H9 (cell line): Measurements from ENCODE around the gene CNOT10. TPM values are rescaled to one million over a fixed set of nuclear protein-coding genes. Genes with fewer than 3 reads are reported as not detected.

Experiments
- DNase-seq: peaks from one replicate; pipeline ENCODE4 v3.0.0-alpha.2; 2017
- H2AFZ ChIP-seq: one replicate; pipeline ENCODE4 v1.6.1; 2013; ENCODE audit warnings: mild to moderate bottlenecking, low read length, control low read depth, moderate library complexity
- H2AK5ac ChIP-seq: 2 replicates; pipeline ENCODE4 v1.6.1; 2013; ENCODE audit warnings: low read length, control low read depth, mixed read lengths; ENCODE audit not compliant: insufficient read length
- H2BK120ac ChIP-seq: one replicate; pipeline ENCODE4 v1.6.1; 2013; ENCODE audit warnings: low read depth, mild to moderate bottlenecking, low read length, control low read depth, inconsistent platforms; ENCODE audit not compliant: poor library complexity, severe bottlenecking
- H2BK12ac ChIP-seq: 2 replicates; pipeline ENCODE4 v1.6.1; 2013; ENCODE audit warnings: low read length, control low read depth, mixed read lengths, low read depth; ENCODE audit not compliant: insufficient read length
- H2BK15ac ChIP-seq: 2 replicates; pipeline ENCODE4 v1.6.1; 2013; ENCODE audit warnings: low read depth, low read length, control low read depth
- H2BK20ac ChIP-seq: one replicate; pipeline ENCODE4 v1.6.1; 2013; ENCODE audit warnings: low read depth, mild to moderate bottlenecking, low read length, control low read depth, inconsistent platforms; ENCODE audit not compliant: poor library complexity, severe bottlenecking
- H2BK5ac ChIP-seq: 2 replicates; pipeline ENCODE4 v1.6.1; 2013; ENCODE audit warnings: low read length, control low read depth, mixed read lengths; ENCODE audit not compliant: insufficient read length
- H3K14ac ChIP-seq: 2 replicates; pipeline ENCODE4 v1.6.1; 2013; ENCODE audit warnings: low read length, control low read depth; ENCODE audit not compliant: insufficient read depth
- H3K18ac ChIP-seq: 2 replicates; pipeline ENCODE4 v1.6.1; 2013; ENCODE audit warnings: low read depth, mild to moderate bottlenecking, mixed read lengths, low read length, control low read depth; ENCODE audit not compliant: insufficient read length
- H3K23ac ChIP-seq: 2 replicates; pipeline ENCODE4 v1.6.1; 2013; ENCODE audit warnings: low read length, control low read depth, mixed read lengths, low read depth; ENCODE audit not compliant: insufficient read length
- H3K23me2 ChIP-seq: 2 replicates; pipeline ENCODE4 v1.6.1; 2013; ENCODE audit warnings: low read depth, mild to moderate bottlenecking, mixed read lengths, low read length, control low read depth; ENCODE audit not compliant: insufficient read length, poor library complexity, severe bottlenecking
- H3K27ac ChIP-seq: 2 replicates; pipeline ENCODE4 v1.5.1; 2013; ENCODE audit warnings: low read length, control low read depth, mixed read lengths, low read depth; ENCODE audit not compliant: insufficient read length
- H3K27me3 ChIP-seq: 2 replicates; pipeline ENCODE4 v1.6.1; 2013; ENCODE audit warnings: low read length, control low read depth, inconsistent platforms; ENCODE audit not compliant: insufficient read depth
- H3K4ac ChIP-seq: 2 replicates; pipeline ENCODE4 v1.6.1; 2013; ENCODE audit warnings: low read depth, mild to moderate bottlenecking, control low read depth, inconsistent platforms, low read length, moderate library complexity
- H3K4me1 ChIP-seq: 2 replicates; pipeline ENCODE4 v1.6.1; 2013; ENCODE audit warnings: low read length, control low read depth, inconsistent platforms; ENCODE audit not compliant: insufficient read depth
- H3K4me2 ChIP-seq: 2 replicates; pipeline ENCODE4 v1.6.1; 2013; ENCODE audit warnings: low read length, control low read depth, mixed read lengths; ENCODE audit not compliant: insufficient read length, insufficient read depth
- H3K56ac ChIP-seq: 2 replicates; pipeline ENCODE4 v1.6.1; 2013; ENCODE audit warnings: low read depth, mild to moderate bottlenecking, mixed read lengths, low read length, control low read depth; ENCODE audit not compliant: insufficient read length
- H3K79me1 ChIP-seq: 2 replicates; pipeline ENCODE4 v1.6.1; 2013; ENCODE audit warnings: low read depth, mild to moderate bottlenecking, moderate library complexity, low read length, control low read depth, inconsistent platforms; ENCODE audit not compliant: insufficient read depth, poor library complexity, severe bottlenecking
- H3K79me2 ChIP-seq: 2 replicates; pipeline ENCODE4 v1.6.1; 2013; ENCODE audit warnings: low read length, control low read depth, inconsistent platforms; ENCODE audit not compliant: insufficient read depth
- H3K9ac ChIP-seq: 2 replicates; pipeline ENCODE4 v1.6.1; 2013; ENCODE audit warnings: low read length, control low read depth, mixed read lengths; ENCODE audit not compliant: insufficient read length; ENCODE audit errors: extremely low read depth
- H3K9me3 ChIP-seq: one replicate; pipeline ENCODE4 v1.6.1; 2013; ENCODE audit warnings: low read depth, low read length, inconsistent platforms; ENCODE audit not compliant: control insufficient read depth
- H3T11ph ChIP-seq: one replicate; pipeline ENCODE4 v1.6.1; 2013; ENCODE audit warnings: mild to moderate bottlenecking, low read length, control low read depth, inconsistent platforms
- H4K20me1 ChIP-seq: one replicate; pipeline ENCODE4 v1.6.1; 2013; ENCODE audit not compliant: control insufficient read depth, insufficient read length, insufficient read depth
- H4K5ac ChIP-seq: 2 replicates; pipeline ENCODE4 v1.6.1; 2013; ENCODE audit warnings: low read depth, mild to moderate bottlenecking, mixed read lengths, low read length, control low read depth; ENCODE audit not compliant: insufficient read length
- H4K8ac ChIP-seq: replicated peaks from 2 replicates; pipeline ENCODE4 v1.6.1; 2013; ENCODE audit warnings: low read length, control low read depth, mixed read lengths, low read depth; ENCODE audit not compliant: insufficient read length
- H4K91ac ChIP-seq: 2 replicates; pipeline ENCODE4 v1.6.1; 2013; ENCODE audit warnings: low read depth, mild to moderate bottlenecking, moderate library complexity, mixed read lengths, low read length, control low read depth; ENCODE audit not compliant: insufficient read length
- H3K27ac Mint-ChIP-seq, 3 experiments: 2 replicates in 2 of 3; 3 replicates in 1 of 3; pipeline ENCODE4 v1.8.0; 2020 to 2021; ENCODE audit warnings: mixed read lengths in 3 of 3, mild to moderate bottlenecking in 1 of 3, moderate library complexity in 1 of 3
- H3K27me3 Mint-ChIP-seq: 2 replicates; pipeline ENCODE4 v1.8.0; 2021; ENCODE audit warnings: low read depth, mild to moderate bottlenecking, moderate library complexity, mixed read lengths
- H3K36me3 Mint-ChIP-seq, 3 experiments: 2 replicates in 2 of 3; 3 replicates in 1 of 3; pipeline ENCODE4 v1.8.0; 2020 to 2021; ENCODE audit warnings: low read depth in 3 of 3, mixed read lengths in 3 of 3; ENCODE audit not compliant: insufficient read depth in 1 of 3
- H3K4me1 Mint-ChIP-seq, 2 experiments: 2 replicates each; pipeline ENCODE4 v1.8.0; 2020; ENCODE audit warnings: mixed read lengths in 2 of 2
- H3K4me3 Mint-ChIP-seq, 2 experiments: 2 replicates in 1 of 2; 3 replicates in 1 of 2; pipeline ENCODE4 v1.8.0; 2020 to 2021; ENCODE audit warnings: mild to moderate bottlenecking in 2 of 2, mixed read lengths in 2 of 2, moderate library complexity in 1 of 2
- H3K9me3 Mint-ChIP-seq, 2 experiments: 2 replicates in 1 of 2; 3 replicates in 1 of 2; pipeline ENCODE4 v1.8.0; 2020; ENCODE audit warnings: mild to moderate bottlenecking in 2 of 2, mixed read lengths in 2 of 2, moderate library complexity in 1 of 2
- CTCF ChIP-seq: fragments of 200-600 bp; sonication (generic); conservative IDR thresholded peaks from 3 replicates; pipeline ENCODE4 v1.8.0; 2021; ENCODE audit warnings: antibody characterized with exemption, mild to moderate bottlenecking
- WGBS: extraction: QIAGEN DNeasy Blood & Tissue Kit; methylation state at CpG from one replicate; pipeline ENCODE4 v1.1.7; 2013; ENCODE audit warnings: missing lambda C conversion rate, low lambda C conversion rate, mixed read lengths; ENCODE audit not compliant: insufficient read length; ENCODE audit errors: extremely low coverage; 5-methylcytosine and 5-hydroxymethylcytosine counted together
- total RNA-seq: library from RNA; stranded (reverse); gene quantifications from 2 replicates; pipeline ENCODE4 v1.2.1, GENCODE V29; 2021

The CNOT10 gene
- total RNA-seq, 1 experiment from 2014 or later = 55.4 TPM

- Histone ChIP-seq H3K14ac (no peak overlapping the region), H3K9me3 (no peaks in the 10 kb centered on the region), H3K79me1 (peaks cover 15% of the 10 kb centered on the region), H2BK120ac (no peak overlapping the region), H3T11ph (no peak overlapping the region), H2BK12ac (no peak overlapping the region), H4K8ac (no peak overlapping the region), H4K5ac (no peak overlapping the region), H3K23ac (no peak overlapping the region), H3K27ac (no peak overlapping the region), H2BK15ac (no peak overlapping the region), H2AFZ (no peak overlapping the region), H4K91ac (no peak overlapping the region), H3K23me2 (no peaks in the 10 kb centered on the region), H2AK5ac (no peak overlapping the region), H3K9ac (no peak overlapping the region), H2BK20ac (no peak overlapping the region), H3K56ac (no peak overlapping the region), H3K27me3 (no peaks in the 10 kb centered on the region), H2BK5ac (no peak overlapping the region), H3K4ac (no peak overlapping the region), H3K4me2 (no peak overlapping the region), H3K4me1 (no peaks in the 10 kb centered on the region), H3K79me2 (peaks cover 3% of the 10 kb centered on the region; the same call in 1 of the 2 replicates), H4K20me1 (no peaks in the 10 kb centered on the region), H3K18ac (no peak overlapping the region)
- no peak for DNase-seq
- no peak for TF ChIP-seq CTCF
- Mint-ChIP-seq H3K27ac (no peak overlapping the region), H3K27me3 (no peaks in the 10 kb centered on the region), H3K4me1 (peaks cover 4% of the 10 kb centered on the region in 2 experiments), H3K4me3 (no peak overlapping the region), H3K36me3 (peaks cover 2 to 19% (median 8%) of the 10 kb centered on the region in 3 experiments; a peak in 5 of 7 replicates), H3K9me3 (no peaks in the 10 kb centered on the region)
- WGBS = no CpG with 5 or more reads among the region's 3 CpGs
Observed at GRCh38 chr3:32696523-32696922, 11.5 kb downstream of the CNOT10 start.
